ENCODE data around the gene USP43. TPM values are rescaled to one million over a fixed set of nuclear protein-coding genes. Genes with fewer than 3 reads are reported as not detected.
"Not testable (repeated sequence)": the region's sequence is repeated elsewhere in the genome, so short reads cannot be mapped to it uniquely, and the experiment has no call there.

USP43 gene
- total and polyA plus RNA-seq, 10 of the 15 experiments (the other 5 are each of a cell fraction or from before 2014, with no cell fraction given), result 0.94 TPM; not detected in 9

DNA sequence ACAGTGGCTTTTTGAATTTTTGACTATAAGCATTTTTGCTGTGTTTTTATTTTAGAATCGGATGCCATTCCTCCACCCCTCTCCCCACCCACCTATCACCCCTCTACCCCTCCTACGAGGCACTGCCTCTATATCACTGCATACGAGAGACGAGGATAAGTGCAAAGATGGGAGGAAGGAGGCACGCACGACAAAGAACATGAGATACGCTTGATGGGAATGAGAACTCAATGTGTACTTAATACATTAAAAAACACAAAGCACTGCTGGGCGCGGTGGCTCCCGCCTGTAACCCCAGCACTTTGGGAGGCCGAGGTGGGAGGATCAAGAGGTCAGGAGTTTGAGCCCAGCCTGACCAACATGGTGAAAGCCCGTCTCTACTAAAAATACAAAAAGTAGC lies 8.8 kb upstream of the USP43 start:
- in situ Hi-C loops (cut with MboI) (no loop called here), intact Hi-C loops (cut with micrococcal nuclease; ENCODE audit: unreplicated experiment) (no loop called here)
- Histone ChIP-seq H3K27me3 (replicated peaks in 1 of 2; ENCODE audit: control insufficient read depth in 2 of 2, insufficient read depth in 2 of 2, low read length in 1 of 2) (no peaks in the 10 kb centered on the region; a peak in 1 of 4 replicates), H3K4me2 (ENCODE audit: control insufficient read depth, insufficient read depth) (no peak overlapping the region), H3K79me2 (ENCODE audit: control insufficient read depth, insufficient read depth, low read length) (no peaks in the 10 kb centered on the region), H3K9ac (ENCODE audit: control insufficient read depth, insufficient read depth, low read length) (no peak overlapping the region), H3K36me3 (ENCODE audit: control insufficient read depth in 2 of 2, insufficient read depth in 2 of 2, low read length in 1 of 2) (no peaks in the 10 kb centered on the region), H3K4me1 (ENCODE audit: control insufficient read depth, insufficient read depth, low read length) (no peaks in the 10 kb centered on the region), H3K4me3 (no peak overlapping the region), H3K9me3 (replicated peaks; ENCODE audit: control insufficient read depth, insufficient read depth, low read length) (no peaks in the 10 kb centered on the region), H2AFZ (ENCODE audit: control insufficient read depth, low read depth, low read length) (no peak overlapping the region), H3K27ac (ENCODE audit: control insufficient read depth, insufficient read depth) (no peak overlapping the region), H4K20me1 (ENCODE audit: control insufficient read depth, insufficient read depth) (no peaks in the 10 kb centered on the region)
- CTCF ChIA-PET, result no interaction called here
- FAIRE-seq (no peak), ATAC-seq (no peak), DNase-seq (ENCODE audit: low read depth, low spot score) (no peak)
- TF ChIP-seq JUND (IDR thresholded peaks at IDR 0.05; ENCODE audit: low read depth, low read length), result no peak
- WGBS (ENCODE audit: insufficient coverage, insufficient replicate concordance, low lambda C conversion rate, missing lambda C conversion rate), result 50% methylated on average over 11 of the region's 12 CpGs
- SMC1A ChIA-PET (ENCODE audit: uncharacterized antibody, unreplicated experiment), result no interaction called here
- BruUV-seq (replicated peaks), result no TSS peak
- RAD21 ChIA-PET (ENCODE audit: unreplicated experiment), result no interaction called here
- POLR2A ChIA-PET, result no interaction called here

GRCh38 chr17:9640388-9640787 lies 4.9 kb upstream of the USP43 start:
- BruUV-seq (replicated peaks); RAD21 ChIA-PET (ENCODE audit: unreplicated experiment); intact Hi-C loops (cut with micrococcal nuclease; ENCODE audit: unreplicated experiment); H3K79me2 ChIP-seq (ENCODE audit: control insufficient read depth, insufficient read depth, low read length); H3K4me2 ChIP-seq (ENCODE audit: control insufficient read depth, insufficient read depth); H2AFZ ChIP-seq (ENCODE audit: control insufficient read depth, low read depth, low read length); SMC1A ChIA-PET (ENCODE audit: uncharacterized antibody, unreplicated experiment); H4K20me1 ChIP-seq (ENCODE audit: control insufficient read depth, insufficient read depth); POLR2A ChIA-PET; H3K36me3 ChIP-seq (ENCODE audit: control insufficient read depth in 2 of 2, insufficient read depth in 2 of 2, low read length in 1 of 2); H3K9me3 ChIP-seq (replicated peaks; ENCODE audit: control insufficient read depth, insufficient read depth, low read length); CTCF ChIA-PET; DNase-seq (ENCODE audit: low read depth, low spot score); H3K27me3 ChIP-seq (replicated peaks in 1 of 2; ENCODE audit: control insufficient read depth in 2 of 2, insufficient read depth in 2 of 2, low read length in 1 of 2); H3K4me3 ChIP-seq; H3K9ac ChIP-seq (ENCODE audit: control insufficient read depth, insufficient read depth, low read length); ATAC-seq; H3K4me1 ChIP-seq (ENCODE audit: control insufficient read depth, insufficient read depth, low read length); H3K27ac ChIP-seq (ENCODE audit: control insufficient read depth, insufficient read depth); FAIRE-seq: not testable (repeated sequence)
- 31% methylated on average over 5 of the region's 5 CpGs for WGBS (ENCODE audit: insufficient coverage, insufficient replicate concordance, low lambda C conversion rate, missing lambda C conversion rate)
- in situ Hi-C loops (cut with MboI), result loop anchor here (5.0 kb wide), 1 partner anchor 48 kb away; no protein-coding TSS in a partner anchor
